HEK293 (cell line): Measurements from ENCODE around the gene SERPINH1.

Experiments
- CTCF ChIA-PET: fragments of 350-600 bp; formaldehyde crosslinking; extraction: SDS; loops from one replicate; lab custom pipeline; 2021; ENCODE audit warnings: antibody characterized with exemption; lab: Yijun Ruan, JAX
- POLR2A ChIA-PET: fragments of 300-600 bp; formaldehyde crosslinking; extraction: SDS; loops from one replicate; lab custom pipeline; 2020; ENCODE audit warnings: antibody characterized with exemption, inconsistent platforms; lab: Yijun Ruan, JAX
- H3K27ac ChIP-seq: fragments of 200-500 bp; sonication (Bioruptor generic); 2 replicates; pipeline ENCODE4 v1.5.1; 2014; ENCODE audit warnings: low read depth, low read length, control low read depth, inconsistent platforms; ENCODE audit errors: extremely low read depth
- H3K36me3 ChIP-seq, 2 experiments: fragments of 200-500 bp in 1 of 2; sonication (Bioruptor generic) in 1 of 2; 1 replicate in 1 of 2; 2 replicates in 1 of 2; pipeline ENCODE4 v1.5.1; 2014 to 2017; ENCODE audit warnings: inconsistent platforms in 2 of 2, low read length in 2 of 2; ENCODE audit not compliant: control insufficient read depth in 2 of 2, insufficient read depth in 1 of 2
- H3K4me1 ChIP-seq: fragments of 200-500 bp; sonication (Bioruptor generic); 2 replicates; pipeline ENCODE4 v1.5.1; 2014; ENCODE audit warnings: mild to moderate bottlenecking, low read length, inconsistent platforms; ENCODE audit not compliant: control insufficient read depth, insufficient read depth
- H3K4me3 ChIP-seq: 2 replicates; pipeline ENCODE4 v1.5.1; 2011; ENCODE audit warnings: low read depth, mild to moderate bottlenecking, control low read depth, low read length, moderate library complexity
- H3K9me3 ChIP-seq: fragments of 200-500 bp; sonication (Bioruptor generic); 2 replicates; pipeline ENCODE4 v1.5.1; 2014; ENCODE audit warnings: low read depth, low read length, inconsistent platforms; ENCODE audit not compliant: control insufficient read depth, insufficient read depth
- KLF10 ChIP-seq: fragments of 450-650 bp; IDR thresholded peaks from 2 replicates; pipeline ENCODE4 v1.5.1; 2018; ENCODE audit warnings: missing biosample characterization, mild to moderate bottlenecking, missing genetic modification characterization
- KLF16 ChIP-seq: fragments of 450-650 bp; formaldehyde crosslinking; IDR thresholded peaks from 2 replicates; pipeline ENCODE4 v1.5.1; 2017; ENCODE audit warnings: missing biosample characterization, missing genetic modification characterization
- KLF9 ChIP-seq: fragments of 450-650 bp; formaldehyde crosslinking; IDR thresholded peaks from 2 replicates; pipeline ENCODE4 v1.5.1; 2016; ENCODE audit warnings: missing biosample characterization, missing genetic modification characterization, low read depth
- ZBTB21 ChIP-seq: fragments of 450-650 bp; formaldehyde crosslinking; IDR thresholded peaks from 2 replicates; pipeline ENCODE4 v1.5.1; 2017; ENCODE audit warnings: missing biosample characterization, missing genetic modification characterization
- ZNF132 ChIP-seq: fragments of 450-650 bp; formaldehyde crosslinking; IDR thresholded peaks from 2 replicates; pipeline ENCODE4 v1.5.1; 2017; ENCODE audit warnings: missing biosample characterization, missing genetic modification characterization, borderline replicate concordance
- ZNF138 ChIP-seq: fragments of 450-650 bp; formaldehyde crosslinking; IDR thresholded peaks from 2 replicates; pipeline ENCODE4 v1.5.1; 2016; ENCODE audit warnings: missing biosample characterization, missing genetic modification characterization, borderline replicate concordance
- ZNF155 ChIP-seq: fragments of 450-650 bp; formaldehyde crosslinking; IDR thresholded peaks from 2 replicates; pipeline ENCODE4 v1.5.1; 2016; ENCODE audit warnings: missing biosample characterization, missing genetic modification characterization
- ZNF157 ChIP-seq: fragments of 450-650 bp; formaldehyde crosslinking; IDR thresholded peaks from 2 replicates; pipeline ENCODE4 v1.5.1; 2016; ENCODE audit warnings: missing biosample characterization, missing genetic modification characterization
- ZNF433 ChIP-seq: fragments of 450-650 bp; formaldehyde crosslinking; IDR thresholded peaks from 2 replicates; pipeline ENCODE4 v1.5.1; 2016; ENCODE audit warnings: missing biosample characterization, missing genetic modification characterization, low read depth
- ZNF473 ChIP-seq: fragments of 450-650 bp; formaldehyde crosslinking; IDR thresholded peaks from 2 replicates; pipeline ENCODE4 v1.5.1; 2017; ENCODE audit warnings: missing biosample characterization, missing genetic modification characterization
- ZNF600 ChIP-seq: fragments of 450-650 bp; formaldehyde crosslinking; IDR thresholded peaks from 2 replicates; pipeline ENCODE4 v1.5.1; 2016; ENCODE audit warnings: missing biosample characterization, missing genetic modification characterization
- ZNF654 ChIP-seq: fragments of 450-650 bp; formaldehyde crosslinking; IDR thresholded peaks from 2 replicates; pipeline ENCODE4 v1.5.1; 2016; ENCODE audit warnings: low read depth, missing biosample characterization, missing genetic modification characterization
- ZNF664 ChIP-seq: fragments of 450-650 bp; formaldehyde crosslinking; IDR thresholded peaks from 2 replicates; pipeline ENCODE4 v1.5.1; 2016; ENCODE audit warnings: missing biosample characterization, missing genetic modification characterization
- ZNF670 ChIP-seq: fragments of 450-650 bp; formaldehyde crosslinking; IDR thresholded peaks from 2 replicates; pipeline ENCODE4 v1.5.1; 2016; ENCODE audit warnings: missing biosample characterization, missing genetic modification characterization, low read depth
- ZNF677 ChIP-seq: fragments of 450-650 bp; IDR thresholded peaks from 2 replicates; pipeline ENCODE4 v1.5.0; 2018; ENCODE audit warnings: missing biosample characterization, mild to moderate bottlenecking, missing genetic modification characterization, moderate library complexity
- ZNF843 ChIP-seq: fragments of 450-650 bp; formaldehyde crosslinking; IDR thresholded peaks from 2 replicates; pipeline ENCODE4 v1.5.1; 2016; ENCODE audit warnings: missing biosample characterization, missing genetic modification characterization
- ZXDB ChIP-seq: fragments of 450-650 bp; formaldehyde crosslinking; IDR thresholded peaks from 2 replicates; pipeline ENCODE4 v1.5.1; 2016; ENCODE audit warnings: missing biosample characterization, missing genetic modification characterization
- TF ChIP-seq, protein P1 (sequence below): fragments of 450-650 bp; formaldehyde crosslinking; IDR thresholded peaks from 2 replicates; pipeline ENCODE4 v1.5.1; 2016; ENCODE audit warnings: missing biosample characterization, missing genetic modification characterization
- TF ChIP-seq, protein P2 (sequence below): fragments of 450-650 bp; formaldehyde crosslinking; IDR thresholded peaks from 2 replicates; pipeline ENCODE4 v1.5.1; 2016; ENCODE audit warnings: missing biosample characterization, missing genetic modification characterization

The SERPINH1 gene

DNA sequence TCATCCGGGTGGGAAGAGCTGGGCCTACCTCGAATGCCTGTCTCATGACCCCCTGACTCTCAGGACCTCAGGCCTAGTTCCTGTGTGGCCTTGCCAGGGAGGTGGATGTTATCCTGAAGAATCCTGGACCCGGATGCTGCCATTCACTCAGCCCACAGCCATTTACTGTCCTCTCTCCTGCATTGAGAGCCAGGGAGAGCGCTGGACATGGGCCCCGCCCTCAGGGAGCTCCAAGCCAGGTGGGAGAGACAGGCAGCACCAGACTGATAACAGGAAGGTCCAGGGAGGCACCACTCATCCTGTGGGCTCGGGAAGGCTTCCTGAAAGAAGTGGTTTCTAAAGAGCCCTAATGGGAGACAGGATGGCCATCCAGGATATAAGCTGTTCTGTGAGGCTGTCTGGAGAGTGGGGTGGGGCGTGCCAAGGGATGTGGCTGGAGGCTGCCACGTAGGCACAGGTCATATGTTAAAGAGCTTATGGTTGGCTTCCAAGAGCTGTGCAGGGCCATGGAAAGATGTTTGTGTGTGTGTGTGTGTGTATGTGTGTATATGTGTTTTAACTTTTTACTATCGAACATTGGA lies 8.6 kb downstream of the SERPINH1 start:
- POLR2A ChIA-PET = interaction anchor here (2.0 to 2.3 kb wide), 2 partner anchors 9 to 16 kb away, joined by 5 to 12 read pairs; partner anchors contain the start of gene SERPINH1
- H3K36me3 ChIP-seq = peaks cover 0 to 84% of the 10 kb centered on the region in 2 experiments; a peak in 2 of 3 replicates
- TF ChIP-seq KLF16 (no peak), ZNF654 (tag by site-specific recombination) (no peak), ZNF664 (tag by site-specific recombination) (no peak), ZNF843 (tag by site-specific recombination) (no peak), ZNF155 (tag by site-specific recombination) (no peak), ZNF670 (tag by site-specific recombination) (no peak), ZNF433 (tag by site-specific recombination) (no peak), ZNF473 (tag by site-specific recombination) (no peak), KLF9 (no peak)
- TF ChIP-seq, all 188 proteins: peak for 0
- Histone ChIP-seq H3K9me3 (no peaks in the 10 kb centered on the region), H3K4me1 (no peaks in the 10 kb centered on the region), H3K27ac (no peak overlapping the region), H3K4me3 (no peak overlapping the region)
- CTCF ChIA-PET = interaction anchor here (0.9 to 2.6 kb wide), 3 partner anchors 11 to 24 kb away, joined by 3 to 6 read pairs (median 3); no protein-coding TSS in a partner anchor

DNA sequence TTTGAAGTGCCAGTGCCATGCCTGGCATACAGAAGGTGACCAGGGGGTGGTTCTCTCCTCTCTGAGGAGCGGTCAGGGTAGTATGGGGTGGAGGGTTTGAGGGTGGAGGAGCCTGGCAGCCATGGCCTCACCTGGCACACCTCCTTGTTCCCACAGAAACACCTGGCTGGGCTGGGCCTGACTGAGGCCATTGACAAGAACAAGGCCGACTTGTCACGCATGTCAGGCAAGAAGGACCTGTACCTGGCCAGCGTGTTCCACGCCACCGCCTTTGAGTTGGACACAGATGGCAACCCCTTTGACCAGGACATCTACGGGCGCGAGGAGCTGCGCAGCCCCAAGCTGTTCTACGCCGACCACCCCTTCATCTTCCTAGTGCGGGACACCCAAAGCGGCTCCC lies 9.6 kb downstream of the SERPINH1 start:
- ChIA-PET POLR2A (interaction anchor here (2.0 to 2.3 kb wide), 2 partner anchors 10 to 17 kb away, joined by 5 to 12 read pairs; partner anchors contain the start of gene SERPINH1), CTCF (interaction anchor here (2.6 kb wide), 1 partner anchor 25 kb away, joined by 6 read pairs; no protein-coding TSS in a partner anchor)
- Histone ChIP-seq H3K4me1 (no peaks in the 10 kb centered on the region), H3K27ac (no peak overlapping the region), H3K36me3 (peaks cover 0 to 74% of the 10 kb centered on the region in 2 experiments; a peak in 2 of 3 replicates), H3K4me3 (no peak overlapping the region), H3K9me3 (no peaks in the 10 kb centered on the region)
- TF ChIP-seq ZNF677 (no peak), ZNF473 (tag by site-specific recombination) (no peak), ZXDB (no peak), ZNF138 (tag by site-specific recombination) (no peak), ZNF132 (tag by site-specific recombination) (no peak), ZNF157 (tag by site-specific recombination) (no peak), ZBTB21 (tag by site-specific recombination) (no peak)
- TF ChIP-seq, protein P1, sequence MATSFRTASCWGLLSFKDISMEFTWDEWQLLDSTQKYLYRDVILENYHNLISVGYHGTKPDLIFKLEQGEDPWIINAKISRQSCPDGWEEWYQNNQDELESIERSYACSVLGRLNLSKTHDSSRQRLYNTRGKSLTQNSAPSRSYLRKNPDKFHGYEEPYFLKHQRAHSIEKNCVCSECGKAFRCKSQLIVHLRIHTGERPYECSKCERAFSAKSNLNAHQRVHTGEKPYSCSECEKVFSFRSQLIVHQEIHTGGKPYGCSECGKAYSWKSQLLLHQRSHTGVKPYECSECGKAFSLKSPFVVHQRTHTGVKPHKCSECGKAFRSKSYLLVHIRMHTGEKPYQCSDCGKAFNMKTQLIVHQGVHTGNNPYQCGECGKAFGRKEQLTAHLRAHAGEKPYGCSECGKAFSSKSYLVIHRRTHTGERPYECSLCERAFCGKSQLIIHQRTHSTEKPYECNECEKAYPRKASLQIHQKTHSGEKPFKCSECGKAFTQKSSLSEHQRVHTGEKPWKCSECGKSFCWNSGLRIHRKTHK = no peak
- TF ChIP-seq, protein P2, sequence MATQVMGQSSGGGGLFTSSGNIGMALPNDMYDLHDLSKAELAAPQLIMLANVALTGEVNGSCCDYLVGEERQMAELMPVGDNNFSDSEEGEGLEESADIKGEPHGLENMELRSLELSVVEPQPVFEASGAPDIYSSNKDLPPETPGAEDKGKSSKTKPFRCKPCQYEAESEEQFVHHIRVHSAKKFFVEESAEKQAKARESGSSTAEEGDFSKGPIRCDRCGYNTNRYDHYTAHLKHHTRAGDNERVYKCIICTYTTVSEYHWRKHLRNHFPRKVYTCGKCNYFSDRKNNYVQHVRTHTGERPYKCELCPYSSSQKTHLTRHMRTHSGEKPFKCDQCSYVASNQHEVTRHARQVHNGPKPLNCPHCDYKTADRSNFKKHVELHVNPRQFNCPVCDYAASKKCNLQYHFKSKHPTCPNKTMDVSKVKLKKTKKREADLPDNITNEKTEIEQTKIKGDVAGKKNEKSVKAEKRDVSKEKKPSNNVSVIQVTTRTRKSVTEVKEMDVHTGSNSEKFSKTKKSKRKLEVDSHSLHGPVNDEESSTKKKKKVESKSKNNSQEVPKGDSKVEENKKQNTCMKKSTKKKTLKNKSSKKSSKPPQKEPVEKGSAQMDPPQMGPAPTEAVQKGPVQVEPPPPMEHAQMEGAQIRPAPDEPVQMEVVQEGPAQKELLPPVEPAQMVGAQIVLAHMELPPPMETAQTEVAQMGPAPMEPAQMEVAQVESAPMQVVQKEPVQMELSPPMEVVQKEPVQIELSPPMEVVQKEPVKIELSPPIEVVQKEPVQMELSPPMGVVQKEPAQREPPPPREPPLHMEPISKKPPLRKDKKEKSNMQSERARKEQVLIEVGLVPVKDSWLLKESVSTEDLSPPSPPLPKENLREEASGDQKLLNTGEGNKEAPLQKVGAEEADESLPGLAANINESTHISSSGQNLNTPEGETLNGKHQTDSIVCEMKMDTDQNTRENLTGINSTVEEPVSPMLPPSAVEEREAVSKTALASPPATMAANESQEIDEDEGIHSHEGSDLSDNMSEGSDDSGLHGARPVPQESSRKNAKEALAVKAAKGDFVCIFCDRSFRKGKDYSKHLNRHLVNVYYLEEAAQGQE (tag by site-specific recombination) = no peak

DNA sequence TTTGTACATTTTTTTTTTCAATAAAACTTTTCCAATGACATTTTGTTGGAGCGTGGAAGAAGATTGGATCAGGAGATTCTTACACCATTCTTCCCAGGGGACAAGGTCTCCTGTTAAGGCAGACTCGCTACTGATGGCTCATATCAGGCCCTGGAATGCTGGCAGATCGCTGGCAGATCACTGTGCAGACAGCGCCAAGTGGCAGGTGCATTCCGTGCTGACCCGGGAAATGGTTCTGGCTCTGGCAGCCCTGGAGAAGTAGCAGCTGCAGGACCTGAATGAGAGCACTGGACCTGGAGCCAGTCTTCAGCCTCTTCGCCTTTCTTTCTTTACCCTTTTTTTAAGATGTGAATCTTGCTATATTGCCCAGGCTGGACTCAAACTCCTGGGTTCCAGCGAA lies 10.7 kb downstream of the SERPINH1 start:
- TF ChIP-seq ZNF600 (tag by site-specific recombination) (0 out of 2 replicates have a peak, but pooled peaks have one; percentile 30), KLF10 (no peak)
- ChIA-PET CTCF (interaction anchor here (0.6 to 2.6 kb wide), 5 partner anchors 8 to 1475 kb away, joined by 3 to 6 read pairs (median 3); no protein-coding TSS in a partner anchor), POLR2A (interaction anchor here (3.2 kb wide), 1 partner anchor 10 kb away, joined by 23 read pairs; the partner anchor contains the start of gene SERPINH1)
- H3K9me3 ChIP-seq = no peaks in the 10 kb centered on the region
- no peak overlapping the region for H3K27ac ChIP-seq
- H3K4me3 ChIP-seq = no peak overlapping the region
- no peaks in the 10 kb centered on the region for H3K4me1 ChIP-seq
- H3K36me3 ChIP-seq = peaks cover 0 to 63% of the 10 kb centered on the region in 2 experiments; a peak in 2 of 3 replicates
